Testis (tissue), 2 donors: ENCODE data around the gene NCKAP5.

Source experiments
- POLR2A ChIP-seq: fragments of 450-650 bp; IDR thresholded peaks from one replicate; pipeline ENCODE4 v1.6.1; 2017; ENCODE audit warnings: antibody characterized with exemption, mild to moderate bottlenecking, moderate library complexity
- TF ChIP-seq, protein P1 (sequence below), 3 experiments: fragments of 450-650 bp in 2 of 3; fragments of 200-600 bp in 1 of 3; sonication (generic) in 1 of 3; IDR thresholded peaks; one replicate each; pipeline ENCODE4 v1.5.1; 2016 to 2019; ENCODE audit warnings: antibody characterized with exemption in 3 of 3, mild to moderate bottlenecking in 2 of 3, moderate library complexity in 1 of 3

DNA sequence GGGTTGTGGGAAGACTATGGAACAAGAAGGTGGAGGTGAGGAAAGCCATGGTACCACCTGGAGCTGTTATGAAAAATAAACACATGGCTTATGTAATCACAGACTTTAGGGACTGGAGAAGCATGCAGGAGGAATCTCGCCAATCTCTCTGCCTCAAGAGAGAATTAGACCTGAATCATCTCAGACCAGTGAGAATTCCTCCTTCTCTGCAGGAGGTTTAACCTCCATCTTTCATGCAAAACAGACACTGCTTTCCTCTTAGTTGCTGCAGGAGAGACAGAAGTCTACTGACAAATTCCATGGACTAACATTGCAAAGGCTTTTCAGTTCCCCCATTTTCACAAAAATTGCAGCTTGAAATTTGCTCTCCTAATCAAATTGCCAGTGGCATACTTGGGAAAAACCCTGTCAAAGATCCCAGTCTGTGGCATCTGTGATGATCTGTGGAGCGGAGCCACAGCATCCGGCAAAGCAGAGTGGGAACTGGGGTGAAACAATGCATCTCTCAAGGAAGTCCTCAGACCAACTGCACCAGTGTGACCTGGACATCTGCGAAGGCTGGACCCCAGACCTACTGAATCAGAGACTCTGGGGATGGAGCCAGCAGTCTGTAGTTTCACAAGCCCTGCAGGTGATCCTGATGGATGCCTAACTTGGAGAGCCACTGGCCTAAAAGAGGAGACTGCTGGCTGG, 28.6 kb upstream of the NCKAP5 start:
- TF ChIP-seq, protein P1, sequence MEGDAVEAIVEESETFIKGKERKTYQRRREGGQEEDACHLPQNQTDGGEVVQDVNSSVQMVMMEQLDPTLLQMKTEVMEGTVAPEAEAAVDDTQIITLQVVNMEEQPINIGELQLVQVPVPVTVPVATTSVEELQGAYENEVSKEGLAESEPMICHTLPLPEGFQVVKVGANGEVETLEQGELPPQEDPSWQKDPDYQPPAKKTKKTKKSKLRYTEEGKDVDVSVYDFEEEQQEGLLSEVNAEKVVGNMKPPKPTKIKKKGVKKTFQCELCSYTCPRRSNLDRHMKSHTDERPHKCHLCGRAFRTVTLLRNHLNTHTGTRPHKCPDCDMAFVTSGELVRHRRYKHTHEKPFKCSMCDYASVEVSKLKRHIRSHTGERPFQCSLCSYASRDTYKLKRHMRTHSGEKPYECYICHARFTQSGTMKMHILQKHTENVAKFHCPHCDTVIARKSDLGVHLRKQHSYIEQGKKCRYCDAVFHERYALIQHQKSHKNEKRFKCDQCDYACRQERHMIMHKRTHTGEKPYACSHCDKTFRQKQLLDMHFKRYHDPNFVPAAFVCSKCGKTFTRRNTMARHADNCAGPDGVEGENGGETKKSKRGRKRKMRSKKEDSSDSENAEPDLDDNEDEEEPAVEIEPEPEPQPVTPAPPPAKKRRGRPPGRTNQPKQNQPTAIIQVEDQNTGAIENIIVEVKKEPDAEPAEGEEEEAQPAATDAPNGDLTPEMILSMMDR (IDR thresholded peaks at IDR 0.05), result no peak
- no peak for TF ChIP-seq POLR2A
